Measurements from ENCODE around the gene BMP8B. TPM values are rescaled to one million over a fixed set of nuclear protein-coding genes. Genes with fewer than 3 reads are reported as not detected.
A peak's percentile ranks its signal among the peaks of the same experiment; 100 is the strongest.
"Not testable (repeated sequence)": the region's sequence is repeated elsewhere in the genome, so short reads cannot be mapped to it uniquely, and the experiment has no call there.

BMP8B gene
- polyA plus RNA-seq, 1 of the 3 experiments (the other 2 are of a cell fraction): 0.07 TPM

- not testable (repeated sequence) for DNase-seq, H3K9ac ChIP-seq
- peak overlapping the region in 1 of 2 experiments; percentile 33; a peak in 1 of 4 replicates for H3K4me3 ChIP-seq (ENCODE audit: low read depth in 2 of 2, low read length in 1 of 2)
Observed at GRCh38 chr1:39798859-39799769, 10.4 kb upstream of the BMP8B start.

GRCh38 chr1:39795651-39796050 lies 7.0 kb upstream of the BMP8B start:
- Histone ChIP-seq H3K9me2 (no peaks in the 10 kb centered on the region), H3F3A (replicated peaks; ENCODE audit: insufficient read depth) (peaks cover 5% of the 10 kb centered on the region), H3K79me2 (ENCODE audit: insufficient read depth) (no peaks in the 10 kb centered on the region), H3K27me3 (ENCODE audit: insufficient read depth) (no peaks in the 10 kb centered on the region), H3K9me3 (no peaks in the 10 kb centered on the region), H3K27ac (ENCODE audit: low read depth in 2 of 2, low read length in 1 of 2) (no peak overlapping the region), H2AFZ (ENCODE audit: low read depth) (no peak overlapping the region), H3K4me2 (no peak overlapping the region), H3K4me1 (ENCODE audit: control insufficient read depth in 1 of 2, insufficient read depth in 2 of 2, low read depth in 1 of 2, low read length in 1 of 2) (no peaks in the 10 kb centered on the region; a peak in 1 of 4 replicates), H3K4me3 (ENCODE audit: low read depth in 2 of 2, low read length in 1 of 2) (no peak overlapping the region), H3K36me3 (replicated peaks in 1 of 2; ENCODE audit: control insufficient read depth in 1 of 2, insufficient read depth in 2 of 2, low read length in 1 of 2) (no peaks in the 10 kb centered on the region), H4K20me1 (ENCODE audit: insufficient read depth) (no peaks in the 10 kb centered on the region), H3K9ac (no peak overlapping the region)
- ChIA-PET POLR2A (no interaction called here), CTCF (interaction anchor here (0.7 to 1.5 kb wide), 3 partner anchors 21 to 105 kb away, joined by 3 to 4 read pairs (median 3); no protein-coding TSS in a partner anchor)
- WGBS (ENCODE audit: low lambda C conversion rate): 14% methylated on average over 1 of the region's 1 CpG
- no peak for TF ChIP-seq GABPA (IDR thresholded peaks at IDR 0.05; ENCODE audit: low read depth)
- TF ChIP-seq RAD21 (IDR thresholded peaks at IDR 0.05; ENCODE audit: low read length): no peak
- TF ChIP-seq EP300 (IDR thresholded peaks at IDR 0.05; ENCODE audit: borderline replicate concordance in 1 of 2, low read depth in 1 of 2, low read length in 1 of 2): no peak
- TF ChIP-seq FOXJ3 (CRISPR knock-in tag; IDR thresholded peaks at IDR 0.05): no peak
- no peak for TF ChIP-seq USF2 (IDR thresholded peaks at IDR 0.05; ENCODE audit: borderline replicate concordance, low read depth, low read length)
- TF ChIP-seq YY1 (IDR thresholded peaks at IDR 0.05; ENCODE audit: low read depth): no peak
- no peak for TF ChIP-seq TCF12 (IDR thresholded peaks at IDR 0.05)
- DNase-seq: peak; percentile 4

More at GRCh38 chr1:39798859-39799769, 10.4 kb upstream of the BMP8B start:
- H3K27ac ChIP-seq (ENCODE audit: low read depth in 2 of 2, low read length in 1 of 2); POLR2A ChIA-PET; H4K20me1 ChIP-seq (ENCODE audit: insufficient read depth); H3K79me2 ChIP-seq (ENCODE audit: insufficient read depth); H3K27me3 ChIP-seq (ENCODE audit: insufficient read depth); H3F3A ChIP-seq (replicated peaks; ENCODE audit: insufficient read depth); H2AFZ ChIP-seq (ENCODE audit: low read depth); H3K4me1 ChIP-seq (ENCODE audit: control insufficient read depth in 1 of 2, insufficient read depth in 2 of 2, low read depth in 1 of 2, low read length in 1 of 2); H3K4me2 ChIP-seq; H3K9me2 ChIP-seq; H3K36me3 ChIP-seq (replicated peaks in 1 of 2; ENCODE audit: control insufficient read depth in 1 of 2, insufficient read depth in 2 of 2, low read length in 1 of 2); H3K9me3 ChIP-seq: not testable (repeated sequence)
- 85% methylated on average over 20 of the region's 26 CpGs for WGBS (ENCODE audit: low lambda C conversion rate)
- CTCF ChIA-PET: interaction anchor here (0.8 to 4.9 kb wide), 11 partner anchors 9 to 193 kb away, joined by 3 to 23 read pairs (median 5); partner anchors contain the start of gene BMP8B

GRCh38 chr1:39791838-39792237 lies 3.2 kb upstream of the BMP8B start:
- no peak overlapping the region for H3K9ac ChIP-seq
- peaks cover 14% of the 10 kb centered on the region for H3K27me3 ChIP-seq (ENCODE audit: insufficient read depth)
- no peak overlapping the region for H3K4me2 ChIP-seq
- no peak overlapping the region for H2AFZ ChIP-seq (ENCODE audit: low read depth)
- no peak overlapping the region for H3K27ac ChIP-seq (ENCODE audit: low read depth in 2 of 2, low read length in 1 of 2)
- ChIA-PET POLR2A (no interaction called here), CTCF (interaction anchor here (1.0 to 1.5 kb wide), 2 partner anchors 24 to 110 kb away, joined by 4 to 7 read pairs; partner anchors contain the start of gene MYCL)
- H3K4me3 ChIP-seq (ENCODE audit: low read depth in 2 of 2, low read length in 1 of 2): no peak overlapping the region
- WGBS (ENCODE audit: low lambda C conversion rate): 63% methylated on average over 2 of the region's 2 CpGs
- H3K9me2 ChIP-seq: no peaks in the 10 kb centered on the region
- DNase-seq: no peak
- no peaks in the 10 kb centered on the region for H3F3A ChIP-seq (replicated peaks; ENCODE audit: insufficient read depth)
- H3K79me2 ChIP-seq (ENCODE audit: insufficient read depth): no peaks in the 10 kb centered on the region
- no peaks in the 10 kb centered on the region for H4K20me1 ChIP-seq (ENCODE audit: insufficient read depth)
- no peaks in the 10 kb centered on the region for H3K36me3 ChIP-seq (replicated peaks in 1 of 2; ENCODE audit: control insufficient read depth in 1 of 2, insufficient read depth in 2 of 2, low read length in 1 of 2)
- H3K9me3 ChIP-seq: no peaks in the 10 kb centered on the region
- peaks cover 0 to 5% of the 10 kb centered on the region in 2 experiments; a peak in 1 of 4 replicates for H3K4me1 ChIP-seq (ENCODE audit: control insufficient read depth in 1 of 2, insufficient read depth in 2 of 2, low read depth in 1 of 2, low read length in 1 of 2)
- no peak for TF ChIP-seq NRF1 (IDR thresholded peaks at IDR 0.05; ENCODE audit: low read depth, low read length)
- TF ChIP-seq MAX (IDR thresholded peaks at IDR 0.05; ENCODE audit: low read depth): no peak
- no peak for TF ChIP-seq REST (IDR thresholded peaks at IDR 0.05; ENCODE audit: low read depth, low read length)
- no peak for TF ChIP-seq EZH2phosphoT487 (IDR thresholded peaks at IDR 0.05; ENCODE audit: borderline replicate concordance, low read depth)
- TF ChIP-seq SMC3 (IDR thresholded peaks at IDR 0.05; ENCODE audit: low read depth, low read length): no peak
- TF ChIP-seq GABPA (IDR thresholded peaks at IDR 0.05; ENCODE audit: low read depth): no peak
- TF ChIP-seq ZBTB33 (IDR thresholded peaks at IDR 0.05; ENCODE audit: borderline replicate concordance, low read depth): no peak
